HCT116 (cell line): ENCODE results near the gene RNF151. TPM values are rescaled to one million over a fixed set of nuclear protein-coding genes. Genes with fewer than 3 reads are reported as not detected.

Experiments
- ATAC-seq: fragments of 200-7000 bp; cut with Tn5 transposase; 2 replicates; pipeline ENCODE4 v1.9.1; 2020; ENCODE audit warnings: mild to moderate bottlenecking, moderate library complexity
- BruUV-seq: library from RNA; stranded (reverse); fragments of 400-500 nt; replicated peaks from 2 replicates; lab custom pipeline; 2021; lab: Mats Ljungman, UMichigan
- CTCF ChIA-PET: fragments of 300-600 bp; sonication (Branson Sonifier 250); formaldehyde crosslinking; loops from one replicate; lab custom pipeline; 2021; ENCODE audit warnings: antibody characterized with exemption; lab: Charles Lee
- POLR2A ChIA-PET: fragments of 300-600, 350-600 bp; sonication (Branson Sonifier 250); formaldehyde crosslinking; loops from one replicate; lab custom pipeline; 2021; ENCODE audit warnings: antibody characterized with exemption; lab: Charles Lee
- RAD21 ChIA-PET, 2 experiments: fragments of 300-600 bp; sonication (Branson Sonifier 250); formaldehyde crosslinking; loops; one replicate each; lab custom pipeline; 2023; ENCODE audit warnings: low total read pairs in 2 of 2; ENCODE audit not compliant: uncharacterized antibody in 2 of 2, unreplicated experiment in 2 of 2, low non-redundant PET in 1 of 2; lab: Charles Lee
- DNase-seq: peaks from one replicate; pipeline ENCODE4 v3.0.0-alpha.2; 2010; ENCODE audit warnings: low read depth, low spot score
- H2AFZ ChIP-seq: fragments of 200-600 bp; shearing (Covaris generic), sonication (generic); 2 replicates; pipeline ENCODE4 v1.6.1; 2017; ENCODE audit warnings: low read depth, mixed run types, mixed read lengths, antibody characterized with exemption, low read length; ENCODE audit not compliant: poor library complexity, severe bottlenecking
- H3K27ac ChIP-seq: 2 replicates; pipeline ENCODE4 v1.5.1; 2012; ENCODE audit warnings: low read depth, low read length
- H3K27me3 ChIP-seq: fragments of 200-600 bp; sonication (generic); 2 replicates; pipeline ENCODE4 v1.6.1; 2016; ENCODE audit warnings: mixed run types, low read length, mixed read lengths; ENCODE audit not compliant: insufficient read depth
- H3K36me3 ChIP-seq, 2 experiments: fragments of 200-500 bp in 1 of 2; fragments of 200-600 bp in 1 of 2; sonication (Bioruptor generic) in 1 of 2; sonication (generic) in 1 of 2; 2 replicates each; pipeline versions ENCODE4 v1.5.1 to v1.6.1; 2014 to 2016; ENCODE audit warnings: low read length in 2 of 2, inconsistent platforms in 1 of 2, mixed read lengths in 1 of 2, mixed run types in 1 of 2; ENCODE audit not compliant: insufficient read depth in 2 of 2, control insufficient read depth in 1 of 2
- H3K4me1 ChIP-seq, 2 experiments: fragments of 200-600 bp in 1 of 2; sonication (generic) in 1 of 2; 2 replicates each; pipeline versions ENCODE4 v1.5.1 to v1.6.1; 2012 to 2017; ENCODE audit warnings: low read length in 2 of 2, inconsistent platforms in 1 of 2, mild to moderate bottlenecking in 1 of 2, mixed read lengths in 1 of 2, mixed run types in 1 of 2, moderate library complexity in 1 of 2; ENCODE audit not compliant: insufficient read depth in 2 of 2, control insufficient read depth in 1 of 2
- H3K4me2 ChIP-seq: fragments of 200-600 bp; sonication (generic); 2 replicates; pipeline ENCODE4 v1.6.1; 2017; ENCODE audit warnings: mixed run types, low read length, mixed read lengths
- H3K4me3 ChIP-seq, 2 experiments: fragments of 200-600 bp in 1 of 2; sonication (generic) in 1 of 2; replicated peaks in 1 of 2; 2 replicates each; pipeline ENCODE4 v1.5.1; 2011 to 2016; ENCODE audit warnings: low read length in 2 of 2, control low read depth in 1 of 2, low read depth in 1 of 2, mild to moderate bottlenecking in 1 of 2, mixed read lengths in 1 of 2, mixed run types in 1 of 2
- H3K79me2 ChIP-seq: fragments of 200-600 bp; sonication (generic); 2 replicates; pipeline ENCODE4 v1.6.1; 2017; ENCODE audit warnings: mild to moderate bottlenecking, mixed run types, low read length, moderate library complexity, mixed read lengths; ENCODE audit not compliant: insufficient read depth
- H3K9ac ChIP-seq: fragments of 200-600 bp; sonication (generic); 2 replicates; pipeline ENCODE4 v1.6.1; 2016; ENCODE audit warnings: low read length, mixed read lengths
- H3K9me2 ChIP-seq: fragments of 200-600 bp; sonication (generic), shearing (Covaris generic); 2 replicates; pipeline ENCODE4 v1.6.1; 2017; ENCODE audit warnings: mixed run types, mild to moderate bottlenecking, moderate library complexity; ENCODE audit not compliant: insufficient read depth
- H3K9me3 ChIP-seq, 2 experiments: fragments of 200-500 bp in 1 of 2; fragments of 200-600 bp in 1 of 2; sonication (Bioruptor generic) in 1 of 2; sonication (generic) in 1 of 2; 2 replicates each; pipeline ENCODE4 v1.6.1; 2014 to 2017; ENCODE audit warnings: low read length in 2 of 2, mixed read lengths in 2 of 2, inconsistent platforms in 1 of 2, low read depth in 1 of 2, mild to moderate bottlenecking in 1 of 2, mixed run types in 1 of 2, moderate library complexity in 1 of 2; ENCODE audit not compliant: control insufficient read depth in 1 of 2, insufficient read depth in 1 of 2
- H4K20me1 ChIP-seq: fragments of 200-600 bp; sonication (generic), shearing (Covaris generic); 2 replicates; pipeline ENCODE4 v1.6.1; 2017; ENCODE audit warnings: mixed run types, mild to moderate bottlenecking, moderate library complexity; ENCODE audit not compliant: insufficient read depth
- CBX3 ChIP-seq: IDR thresholded peaks from 2 replicates; pipeline ENCODE4 v1.6.1; 2012; ENCODE audit warnings: low read depth
- CEBPB ChIP-seq: IDR thresholded peaks from 2 replicates; pipeline ENCODE4 v1.6.1; 2012; ENCODE audit warnings: low read depth
- ELF1 ChIP-seq: IDR thresholded peaks from 2 replicates; pipeline ENCODE4 v1.6.1; 2012; ENCODE audit warnings: low read depth, borderline replicate concordance
- EZH2 ChIP-seq: fragments of 200-600 bp; sonication (generic); IDR thresholded peaks from 2 replicates; pipeline ENCODE4 v1.6.1; 2017; ENCODE audit warnings: antibody characterized with exemption, mixed run types
- EZH2phosphoT487 ChIP-seq: fragments of 200-600 bp; IDR thresholded peaks from 2 replicates; pipeline ENCODE4 v1.6.1; 2018; ENCODE audit warnings: antibody characterized with exemption, borderline replicate concordance
- FOSL1 ChIP-seq: IDR thresholded peaks from 2 replicates; pipeline ENCODE4 v1.6.1; 2012; ENCODE audit warnings: low read depth
- JUND ChIP-seq: IDR thresholded peaks from 2 replicates; pipeline ENCODE4 v1.6.1; 2012
- POLR2A ChIP-seq: IDR thresholded peaks from 2 replicates; pipeline ENCODE4 v1.7.0; 2011; ENCODE audit warnings: borderline replicate concordance; ENCODE audit not compliant: insufficient read depth, insufficient read length; ENCODE audit errors: extremely low read depth
- SIN3A ChIP-seq: IDR thresholded peaks from 2 replicates; pipeline ENCODE4 v1.6.1; 2012; ENCODE audit warnings: low read depth
- SP1 ChIP-seq: IDR thresholded peaks from 2 replicates; pipeline ENCODE4 v1.6.1; 2012; ENCODE audit warnings: low read depth
- SRF ChIP-seq: IDR thresholded peaks from 2 replicates; pipeline ENCODE4 v1.6.1; 2012; ENCODE audit warnings: low read depth
- TCF7L2 ChIP-seq: IDR thresholded peaks from 2 replicates; pipeline ENCODE4 v1.7.0; 2011; ENCODE audit warnings: borderline replicate concordance, inconsistent platforms; ENCODE audit not compliant: insufficient read depth, insufficient read length; ENCODE audit errors: extremely low read depth
- ZFX ChIP-seq: fragments of 450-650 bp; IDR thresholded peaks from 2 replicates; pipeline ENCODE4 v1.6.1; 2017
- ZNF274 ChIP-seq: fragments of 200-500 bp; sonication (Bioruptor generic); IDR thresholded peaks from 2 replicates; pipeline ENCODE4 v1.6.1; 2014; ENCODE audit warnings: mild to moderate bottlenecking, low read depth, low read length, inconsistent platforms
- intact Hi-C: fragments of 100-400 bp; cut with micrococcal nuclease; formaldehyde crosslinking; loops from 2 replicates; pipeline ENCODE4 v1.10.0; 2022
- total RNA-seq: library from RNA; stranded (reverse); gene quantifications from one replicate; pipeline ENCODE4 v1.2.1, GENCODE V29; 2021; ENCODE audit not compliant: unreplicated experiment
- TF ChIP-seq, protein P1 (sequence below): IDR thresholded peaks from 2 replicates; pipeline ENCODE4 v1.6.1; 2012
- TF ChIP-seq, protein P2 (sequence below): IDR thresholded peaks from 2 replicates; pipeline ENCODE4 v1.6.1; 2012
- TF ChIP-seq, protein P3 (sequence below): IDR thresholded peaks from 2 replicates; pipeline ENCODE4 v1.6.1; 2012; ENCODE audit warnings: low read depth

Gene RNF151
- total RNA-seq, 1 experiment from 2014 or later = 0.30 TPM

DNA sequence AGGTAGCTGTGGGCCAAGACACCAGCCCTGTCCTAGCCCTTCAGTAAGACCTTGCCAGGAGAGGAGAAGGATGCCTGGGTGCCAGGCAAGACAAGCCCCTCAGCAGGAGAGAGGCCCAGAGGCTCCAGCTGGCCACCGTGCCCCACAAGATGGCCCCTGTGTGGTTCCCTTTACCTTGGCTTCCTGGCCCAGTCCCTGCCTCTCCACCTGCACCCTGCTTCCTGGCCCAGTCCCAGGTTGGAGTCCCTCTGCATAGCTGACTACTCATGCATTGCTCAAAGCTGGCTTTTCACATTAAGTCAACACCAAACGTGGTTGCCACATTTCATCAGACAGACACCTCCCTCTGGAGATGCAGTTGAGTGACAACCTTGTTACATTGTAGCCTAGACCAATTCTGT lies 27.1 kb downstream of the RNF151 start:
- Histone ChIP-seq H3K27ac (0 out of 2 replicates have a peak overlapping the region, but pooled peaks have one; percentile 2), H3K4me2 (no peak overlapping the region), H3K79me2 (no peaks in the 10 kb centered on the region), H3K36me3 (peaks cover 2 to 15% of the 10 kb centered on the region in 2 experiments; a peak in 3 of 4 replicates), H3K4me1 (peaks cover 11 to 34% of the 10 kb centered on the region in 2 experiments; a peak in 3 of 4 replicates), H4K20me1 (no peaks in the 10 kb centered on the region), H3K9ac (no peak overlapping the region), H3K27me3 (no peaks in the 10 kb centered on the region), H3K9me3 (no peaks in the 10 kb centered on the region), H3K4me3 (no peak overlapping the region), H3K9me2 (no peaks in the 10 kb centered on the region), H2AFZ (no peak overlapping the region)
- DNase-seq (no peak), ATAC-seq (no peak)
- ChIA-PET CTCF (no interaction called here), POLR2A (interaction anchor here (1.4 kb wide), 1 partner anchor 162 kb away, joined by 5 read pairs; the partner anchor contains the start of gene TRAF7), RAD21 (no interaction called here)
- BruUV-seq = no TSS peak
- TF ChIP-seq JUND (no peak), EZH2 (no peak), SRF (no peak), CBX3 (no peak), ZFX (no peak), ELF1 (no peak), TCF7L2 (no peak), SP1 (no peak), POLR2A (no peak), FOSL1 (no peak), ZNF274 (no peak), EZH2phosphoT487 (no peak), SIN3A (no peak), CEBPB (no peak)
- TF ChIP-seq, protein P1, sequence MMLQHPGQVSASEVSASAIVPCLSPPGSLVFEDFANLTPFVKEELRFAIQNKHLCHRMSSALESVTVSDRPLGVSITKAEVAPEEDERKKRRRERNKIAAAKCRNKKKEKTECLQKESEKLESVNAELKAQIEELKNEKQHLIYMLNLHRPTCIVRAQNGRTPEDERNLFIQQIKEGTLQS = no peak
- TF ChIP-seq, protein P2, sequence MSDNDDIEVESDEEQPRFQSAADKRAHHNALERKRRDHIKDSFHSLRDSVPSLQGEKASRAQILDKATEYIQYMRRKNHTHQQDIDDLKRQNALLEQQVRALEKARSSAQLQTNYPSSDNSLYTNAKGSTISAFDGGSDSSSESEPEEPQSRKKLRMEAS = no peak
- TF ChIP-seq, protein P3, sequence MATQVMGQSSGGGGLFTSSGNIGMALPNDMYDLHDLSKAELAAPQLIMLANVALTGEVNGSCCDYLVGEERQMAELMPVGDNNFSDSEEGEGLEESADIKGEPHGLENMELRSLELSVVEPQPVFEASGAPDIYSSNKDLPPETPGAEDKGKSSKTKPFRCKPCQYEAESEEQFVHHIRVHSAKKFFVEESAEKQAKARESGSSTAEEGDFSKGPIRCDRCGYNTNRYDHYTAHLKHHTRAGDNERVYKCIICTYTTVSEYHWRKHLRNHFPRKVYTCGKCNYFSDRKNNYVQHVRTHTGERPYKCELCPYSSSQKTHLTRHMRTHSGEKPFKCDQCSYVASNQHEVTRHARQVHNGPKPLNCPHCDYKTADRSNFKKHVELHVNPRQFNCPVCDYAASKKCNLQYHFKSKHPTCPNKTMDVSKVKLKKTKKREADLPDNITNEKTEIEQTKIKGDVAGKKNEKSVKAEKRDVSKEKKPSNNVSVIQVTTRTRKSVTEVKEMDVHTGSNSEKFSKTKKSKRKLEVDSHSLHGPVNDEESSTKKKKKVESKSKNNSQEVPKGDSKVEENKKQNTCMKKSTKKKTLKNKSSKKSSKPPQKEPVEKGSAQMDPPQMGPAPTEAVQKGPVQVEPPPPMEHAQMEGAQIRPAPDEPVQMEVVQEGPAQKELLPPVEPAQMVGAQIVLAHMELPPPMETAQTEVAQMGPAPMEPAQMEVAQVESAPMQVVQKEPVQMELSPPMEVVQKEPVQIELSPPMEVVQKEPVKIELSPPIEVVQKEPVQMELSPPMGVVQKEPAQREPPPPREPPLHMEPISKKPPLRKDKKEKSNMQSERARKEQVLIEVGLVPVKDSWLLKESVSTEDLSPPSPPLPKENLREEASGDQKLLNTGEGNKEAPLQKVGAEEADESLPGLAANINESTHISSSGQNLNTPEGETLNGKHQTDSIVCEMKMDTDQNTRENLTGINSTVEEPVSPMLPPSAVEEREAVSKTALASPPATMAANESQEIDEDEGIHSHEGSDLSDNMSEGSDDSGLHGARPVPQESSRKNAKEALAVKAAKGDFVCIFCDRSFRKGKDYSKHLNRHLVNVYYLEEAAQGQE = no peak
- intact Hi-C loops = no loop called here
